GM21825 (cell line): ENCODE measurements around the gene OR52B6.
A peak's percentile ranks its signal among the peaks of the same experiment; 100 is the strongest.
"Not testable (repeated sequence)": the region's sequence is repeated elsewhere in the genome, so short reads cannot be mapped to it uniquely, and the experiment has no call there.

Source experiments
- ATAC-seq: cut with Tn5 transposase; IDR thresholded peaks from one replicate; pipeline ENCODE4 v1.9.1; 2021; ENCODE audit warnings: mild to moderate bottlenecking, moderate library complexity; ENCODE audit not compliant: unreplicated experiment

Gene OR52B6

GRCh38 chr11:5580577-5580976 is at the start of gene OR52B6:
TSS of gene OR52B6 (plus strand) at chr11:5580877. CDS start at chr11:5580877, 0 bp downstream.
- ATAC-seq = no peak

GRCh38 chr11:5531053-5531831 is 49.4 kb upstream of the OR52B6 start:
- ATAC-seq = no peak

- ATAC-seq = no peak
Measured at GRCh38 chr11:5534046-5534445, 46.6 kb upstream of the OR52B6 start.

DNA sequence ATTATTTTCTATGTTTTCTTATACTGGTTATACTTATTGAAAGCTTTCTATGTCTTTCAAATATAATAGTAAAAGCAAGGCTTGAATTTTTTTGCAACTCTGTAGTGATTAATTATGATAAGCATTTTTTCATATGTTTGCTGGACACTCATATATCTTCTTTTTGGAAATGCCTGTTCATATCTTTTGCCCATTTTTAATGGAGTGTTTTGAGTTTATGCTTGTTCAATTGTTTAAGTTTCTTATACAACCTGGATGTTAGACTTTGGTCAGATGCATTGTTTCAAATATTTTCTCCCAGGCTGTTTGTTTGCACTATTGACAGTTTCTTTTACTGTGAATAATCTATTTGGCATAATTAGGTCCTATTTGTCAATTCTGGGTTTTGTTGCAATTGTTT is 44.2 kb upstream of the OR52B6 start:
- ATAC-seq = no peak

DNA sequence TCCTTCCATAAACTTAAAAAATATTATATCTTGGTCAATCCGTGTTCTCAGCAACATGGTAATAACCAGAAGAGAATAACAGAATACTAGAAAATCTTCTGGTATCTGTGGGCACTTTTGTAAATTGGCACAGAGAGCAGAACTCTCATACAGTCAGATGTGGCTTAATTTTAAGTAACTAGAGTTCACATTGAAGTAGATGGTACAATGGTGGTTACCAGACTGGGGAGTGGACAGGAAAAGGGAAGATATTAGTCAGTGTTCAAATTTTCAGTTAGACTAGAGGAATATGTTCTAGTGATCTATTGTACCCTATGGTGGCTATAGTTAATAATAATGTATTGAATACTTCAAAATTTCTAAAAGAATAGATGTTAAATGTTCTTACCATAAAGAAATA is 39.2 kb upstream of the OR52B6 start:
- no peak for ATAC-seq

- no peak for ATAC-seq
Measured at GRCh38 chr11:5546457-5546856, 34.2 kb upstream of the OR52B6 start.

- ATAC-seq = peak; percentile 66
Measured at GRCh38 chr11:5547982-5548381, 32.7 kb upstream of the OR52B6 start.

DNA sequence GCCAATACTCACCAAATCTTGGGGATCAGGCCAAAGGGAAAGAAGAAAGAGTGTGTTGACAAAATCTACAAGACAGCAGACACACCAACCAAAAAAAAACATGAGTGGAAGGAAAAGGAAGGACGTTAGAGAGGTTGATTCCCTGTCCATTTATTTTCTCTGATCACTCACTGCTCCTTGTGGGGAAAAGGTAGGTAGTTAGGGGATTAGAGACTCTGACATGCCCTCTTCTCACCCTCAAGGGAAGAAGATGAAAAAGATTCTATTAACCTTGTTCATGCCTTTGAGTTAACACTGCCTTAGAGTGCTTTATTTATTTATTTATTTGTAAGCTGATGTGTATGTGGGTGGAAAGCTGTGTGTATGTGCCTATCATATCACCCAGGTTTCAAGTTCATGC is 32.2 kb upstream of the OR52B6 start, which contains the start of gene OR52H1:
Gene OR52H1 (minus strand): TSS at position 101 of the 400 bp plus-strand sequence. CDS start 3,035 bp downstream, outside the sequence.
- ATAC-seq = no peak

- no peak for ATAC-seq
Measured at GRCh38 chr11:5550440-5551095, 30.1 kb upstream of the OR52B6 start.

DNA sequence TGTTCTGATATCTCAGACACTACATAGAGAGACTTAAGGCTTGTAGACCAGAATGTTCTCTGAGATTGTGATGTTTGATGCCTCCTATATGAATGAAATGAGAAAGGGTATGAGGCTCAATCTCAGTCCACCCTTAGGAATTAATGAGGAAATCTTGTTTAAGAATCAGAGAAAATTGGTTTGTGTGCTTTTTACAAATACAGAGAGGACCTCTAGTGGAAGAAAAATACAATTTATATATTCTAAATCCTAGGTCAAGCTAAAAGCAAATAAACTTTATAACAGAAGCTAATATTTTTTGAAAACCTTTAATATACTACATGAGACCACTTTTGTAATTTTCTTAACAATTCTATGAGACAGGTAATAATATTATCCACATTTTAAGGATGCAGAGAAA is 27.3 kb upstream of the OR52B6 start:
- ATAC-seq = no peak

GRCh38 chr11:5556596-5557188 is 24.0 kb upstream of the OR52B6 start:
- ATAC-seq = no peak

GRCh38 chr11:5557751-5558150 is 22.9 kb upstream of the OR52B6 start:
- no peak for ATAC-seq

- no peak for ATAC-seq
Measured at GRCh38 chr11:5564259-5565019, 16.2 kb upstream of the OR52B6 start.

GRCh38 chr11:5574654-5575053 is 6.0 kb upstream of the OR52B6 start:
- ATAC-seq = no peak

- ATAC-seq = no peak
Measured at GRCh38 chr11:5575152-5575551, 5.5 kb upstream of the OR52B6 start.

GRCh38 chr11:5577101-5577500 is 3.6 kb upstream of the OR52B6 start:
- no peak for ATAC-seq

DNA sequence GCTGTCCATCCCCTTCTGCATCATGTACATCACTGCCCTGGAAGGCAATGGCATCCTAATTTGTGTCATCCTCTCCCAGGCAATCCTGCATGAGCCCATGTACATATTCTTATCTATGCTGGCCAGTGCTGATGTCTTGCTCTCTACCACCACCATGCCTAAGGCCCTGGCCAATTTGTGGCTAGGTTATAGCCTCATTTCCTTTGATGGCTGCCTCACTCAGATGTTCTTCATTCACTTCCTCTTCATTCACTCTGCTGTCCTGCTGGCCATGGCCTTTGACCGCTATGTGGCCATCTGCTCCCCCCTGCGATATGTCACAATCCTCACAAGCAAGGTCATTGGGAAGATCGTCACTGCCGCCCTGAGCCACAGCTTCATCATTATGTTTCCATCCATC is 337 bp downstream of the OR52B6 start:
- no peak for ATAC-seq

DNA sequence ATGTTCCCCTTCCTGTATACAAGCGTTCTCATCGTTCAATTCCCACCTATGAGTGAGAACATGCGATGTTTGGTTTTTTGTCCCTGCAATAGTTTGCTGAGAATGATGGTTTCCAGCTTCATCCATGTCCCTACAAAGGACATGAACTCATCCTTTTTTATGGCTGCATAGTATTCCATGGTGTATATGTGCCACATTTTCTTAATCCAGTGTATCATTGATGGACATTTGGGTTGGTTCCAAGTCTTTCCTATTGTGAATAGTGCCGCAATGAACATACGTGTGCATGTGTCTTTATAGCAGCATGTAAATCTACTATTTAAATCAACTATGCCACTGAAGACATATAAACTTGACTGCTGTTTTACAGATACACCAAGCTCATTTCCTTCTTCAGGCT is 3.8 kb downstream of the OR52B6 start:
- ATAC-seq = not testable (repeated sequence)

DNA sequence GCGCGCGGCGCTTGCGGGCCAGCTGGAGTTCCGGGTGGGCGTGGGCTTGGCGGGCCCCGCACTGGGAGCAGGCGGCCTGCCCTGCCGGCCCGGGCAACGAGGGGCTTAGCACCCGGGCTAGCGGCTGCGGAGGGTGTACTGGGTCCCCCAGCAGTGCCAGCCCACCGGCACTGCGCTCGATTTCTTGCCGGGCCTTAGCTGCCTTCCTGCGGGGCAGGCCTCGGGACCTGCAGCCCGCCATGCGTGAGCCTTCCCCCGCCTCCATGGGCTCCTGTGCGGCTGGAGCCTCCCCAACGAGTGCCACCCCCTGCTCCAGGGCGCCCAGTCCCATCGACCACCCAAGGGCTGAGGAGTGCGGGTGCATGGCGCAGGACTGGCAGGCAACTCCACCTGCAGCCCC is 9.2 kb downstream of the OR52B6 start:
- not testable (repeated sequence) for ATAC-seq

- no peak for ATAC-seq
Measured at GRCh38 chr11:5591613-5592012, 10.9 kb downstream of the OR52B6 start.

- ATAC-seq = no peak
Measured at GRCh38 chr11:5592615-5593014, 11.9 kb downstream of the OR52B6 start.
